HG03378 (cell line): ENCODE measurements around the gene CDK5.

ENCODE experiments used
- ATAC-seq: cut with Tn5 transposase; IDR thresholded peaks from one replicate; pipeline ENCODE4 v1.9.1; 2021; ENCODE audit warnings: mild to moderate bottlenecking, moderate library complexity; ENCODE audit not compliant: unreplicated experiment

Gene CDK5

GRCh38 chr7:151057506-151057988, at the start of gene CDK5:
CDK5 (minus strand) TSS chr7:151057897; CDS start chr7:151057848, 49 bp downstream.
- ATAC-seq, result peak; percentile 16

- ATAC-seq, result no peak
Observed at GRCh38 chr7:151104411-151105235, 46.9 kb upstream of the CDK5 start.

GRCh38 chr7:151103973-151104372, 46.3 kb upstream of the CDK5 start:
- no peak for ATAC-seq

DNA sequence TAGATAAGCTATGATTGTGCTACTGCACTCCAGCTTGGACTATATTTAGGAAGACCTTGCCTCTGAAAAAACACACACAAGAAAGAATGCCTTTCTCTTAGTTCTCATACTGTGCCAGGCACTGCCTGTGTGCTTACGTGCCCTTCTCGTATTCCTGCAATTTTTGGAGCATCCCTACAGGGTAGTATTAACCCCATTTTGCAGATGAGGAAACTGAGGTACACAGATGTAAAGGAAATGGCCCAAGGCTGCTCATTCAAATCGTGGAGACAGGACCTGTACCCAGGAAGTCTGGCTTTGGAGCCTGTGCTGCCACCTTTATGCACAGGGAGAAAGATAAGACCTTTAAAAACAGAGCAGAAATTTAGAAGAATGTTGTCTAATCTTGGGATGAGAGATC, 45.3 kb upstream of the CDK5 start:
- ATAC-seq, result no peak

DNA sequence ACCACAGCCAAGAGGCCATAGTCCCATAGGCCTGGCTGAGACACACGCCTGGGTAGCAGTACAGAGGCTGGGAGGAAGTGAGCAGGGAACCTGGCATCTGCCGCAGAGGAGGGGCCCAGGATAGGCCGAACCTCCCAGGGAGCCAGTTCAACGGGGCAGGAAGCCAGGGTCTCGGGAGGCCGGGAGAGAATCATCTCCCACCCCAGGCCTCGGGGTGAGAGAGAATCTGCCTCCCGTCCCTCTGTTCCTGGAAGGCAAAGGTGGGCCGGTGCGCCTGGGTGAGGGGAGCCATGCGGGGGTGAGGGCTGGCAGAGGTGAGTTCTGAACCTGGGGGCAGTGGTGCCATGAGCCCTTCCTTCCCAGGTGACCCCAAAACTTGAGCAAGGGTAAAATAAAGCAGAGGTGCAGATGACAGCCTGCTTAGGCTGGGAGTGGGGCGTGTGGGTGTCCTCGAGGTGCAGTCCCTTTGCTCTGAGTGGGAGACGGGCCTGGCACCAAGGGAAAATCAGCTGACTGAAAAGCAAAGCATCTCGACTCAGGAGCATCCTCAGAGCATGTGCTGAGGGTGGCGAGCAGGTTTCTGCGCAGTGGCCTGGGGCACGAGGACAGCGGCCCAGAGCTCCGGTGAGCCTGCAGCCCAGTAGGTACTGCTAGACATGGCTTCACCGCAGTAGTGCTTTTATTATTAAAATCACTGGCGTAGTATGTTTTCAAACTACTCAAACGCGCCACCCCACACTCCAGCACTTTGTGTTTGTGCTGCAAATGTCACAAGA, 44.1 kb upstream of the CDK5 start:
- ATAC-seq, result no peak

DNA sequence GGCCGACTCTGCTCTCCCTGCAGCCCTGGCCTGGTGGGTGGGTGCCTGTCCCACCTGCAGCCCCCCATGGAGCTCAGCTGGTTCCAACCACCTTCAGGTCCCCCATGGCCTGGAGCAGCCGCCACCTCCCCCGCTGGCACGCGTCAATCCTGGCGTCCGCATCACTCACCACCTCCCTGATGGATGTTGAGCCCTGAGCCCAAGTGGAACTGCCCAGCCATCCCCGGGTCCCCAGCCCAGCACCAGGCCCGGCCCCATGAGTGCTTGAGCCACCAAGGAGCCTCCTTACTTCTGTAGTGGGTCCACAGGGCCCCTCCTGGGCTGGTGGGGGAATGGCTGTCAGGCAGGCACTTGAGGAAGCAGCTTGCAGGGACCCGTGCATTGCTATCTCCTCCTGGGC, 43.2 kb upstream of the CDK5 start:
- no peak for ATAC-seq

DNA sequence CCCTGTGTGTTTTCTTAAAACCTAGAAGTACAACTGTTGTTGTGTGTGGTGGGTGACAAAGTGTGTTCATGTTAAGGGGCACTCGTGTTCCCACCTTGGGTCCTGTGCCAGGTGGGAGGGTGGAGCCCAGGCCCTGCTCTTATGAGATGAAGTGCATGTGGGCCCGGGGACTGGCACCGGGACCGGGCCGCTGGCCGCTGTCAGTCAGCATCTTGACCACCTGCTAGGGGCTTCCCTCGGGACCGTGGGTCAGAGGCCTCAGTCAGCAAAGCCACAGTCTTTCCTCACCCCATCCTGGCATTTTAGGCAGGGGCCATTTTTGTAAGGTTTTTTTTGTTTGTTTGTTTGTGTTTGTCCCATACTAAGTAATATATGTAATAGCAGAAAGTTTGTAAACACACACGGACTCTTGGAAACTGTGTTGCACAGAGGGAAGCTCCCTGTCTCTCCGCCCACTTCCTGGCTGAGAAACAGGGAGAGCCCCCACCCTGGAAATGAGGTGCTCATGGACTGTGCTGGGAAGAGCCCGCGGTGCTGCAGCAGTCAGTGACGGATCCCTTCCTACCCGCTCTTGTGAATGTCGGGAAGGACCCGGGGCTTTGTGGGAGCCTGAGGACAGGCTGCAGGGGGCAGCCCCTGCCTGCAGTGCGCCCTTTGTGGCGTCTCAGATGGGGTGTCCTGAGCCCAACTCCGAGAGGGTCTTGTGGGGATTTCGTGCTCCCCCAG, 42.0 kb upstream of the CDK5 start:
- no peak for ATAC-seq

GRCh38 chr7:151095828-151096475, 38.3 kb upstream of the CDK5 start:
- no peak for ATAC-seq

DNA sequence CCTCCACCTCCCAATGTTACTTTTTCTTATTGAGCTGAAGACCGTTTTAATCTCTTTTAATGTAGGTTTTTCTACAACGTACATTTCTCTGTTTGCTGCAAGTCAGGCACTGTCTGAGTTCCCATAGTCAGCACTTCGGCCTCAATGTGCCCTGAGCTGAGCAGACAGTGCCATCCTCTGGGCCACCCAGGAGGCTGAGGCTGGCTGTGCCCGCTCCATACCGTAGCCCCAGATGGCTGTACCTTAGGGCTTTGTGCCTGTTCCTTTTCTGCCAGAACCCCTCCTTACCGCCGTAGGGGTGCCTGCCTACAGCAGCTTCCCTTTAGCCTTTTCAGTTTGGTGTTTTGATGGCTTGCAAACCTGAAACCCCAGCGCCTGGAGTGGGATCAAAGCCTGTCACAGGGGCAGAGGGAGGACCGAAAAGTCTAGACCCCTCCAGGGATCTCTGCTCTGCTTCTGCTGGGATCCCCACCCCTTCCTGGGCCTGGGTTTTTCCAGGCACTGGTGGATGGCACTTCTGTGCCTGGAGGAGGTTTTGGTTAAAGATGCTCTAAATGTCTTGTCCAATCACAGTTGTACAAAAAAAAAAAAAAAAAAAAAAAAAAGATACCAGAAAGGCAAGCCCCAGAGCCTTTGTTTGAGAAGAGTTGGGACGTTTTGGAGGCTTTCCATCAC, 37.6 kb upstream of the CDK5 start:
- ATAC-seq, result no peak

- ATAC-seq, result no peak
Observed at GRCh38 chr7:151094675-151095074, 37.0 kb upstream of the CDK5 start.

GRCh38 chr7:151093748-151094147, 36.1 kb upstream of the CDK5 start:
- ATAC-seq, result no peak

DNA sequence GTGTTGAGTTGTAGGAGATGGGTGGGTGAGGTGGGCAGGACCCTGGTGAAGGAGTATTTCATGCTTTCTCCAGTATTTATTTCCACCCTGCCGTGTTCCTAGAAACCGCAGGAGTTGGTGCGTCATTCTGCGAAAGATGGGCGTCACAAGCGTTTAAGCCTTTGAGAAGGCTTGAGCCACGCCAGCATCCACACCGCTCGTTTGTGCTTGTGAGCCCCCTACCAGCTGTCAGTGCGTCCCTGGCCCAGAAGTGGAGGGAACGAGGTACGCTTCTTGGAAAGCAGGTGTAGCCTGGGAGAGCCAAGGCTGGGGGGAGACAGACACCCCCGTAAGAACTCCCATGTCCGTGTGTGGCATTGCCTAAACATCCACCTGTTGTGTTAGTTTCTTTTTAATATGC, 34.3 kb upstream of the CDK5 start:
- no peak for ATAC-seq

DNA sequence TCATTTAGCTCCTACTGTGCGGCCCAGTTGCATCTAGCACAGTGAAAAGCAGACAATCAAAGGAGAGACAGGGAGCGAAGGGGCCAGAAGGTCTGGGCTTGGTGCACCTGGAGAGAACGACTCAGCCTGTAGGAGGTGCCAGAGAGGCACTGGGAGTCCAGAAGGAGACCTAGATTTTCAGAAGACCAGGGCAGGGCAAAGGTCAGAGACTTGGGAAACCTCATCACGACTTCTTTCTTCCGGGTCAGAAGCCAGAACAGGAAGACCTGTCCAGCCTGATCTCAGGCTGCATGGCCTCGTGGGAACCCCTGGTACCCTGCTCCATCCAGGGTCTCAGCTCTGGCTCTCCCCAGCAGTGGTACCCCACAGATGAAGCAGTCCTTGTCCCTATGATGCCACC, 33.7 kb upstream of the CDK5 start:
- no peak for ATAC-seq

GRCh38 chr7:151091003-151091402, 33.3 kb upstream of the CDK5 start:
- ATAC-seq, result no peak

DNA sequence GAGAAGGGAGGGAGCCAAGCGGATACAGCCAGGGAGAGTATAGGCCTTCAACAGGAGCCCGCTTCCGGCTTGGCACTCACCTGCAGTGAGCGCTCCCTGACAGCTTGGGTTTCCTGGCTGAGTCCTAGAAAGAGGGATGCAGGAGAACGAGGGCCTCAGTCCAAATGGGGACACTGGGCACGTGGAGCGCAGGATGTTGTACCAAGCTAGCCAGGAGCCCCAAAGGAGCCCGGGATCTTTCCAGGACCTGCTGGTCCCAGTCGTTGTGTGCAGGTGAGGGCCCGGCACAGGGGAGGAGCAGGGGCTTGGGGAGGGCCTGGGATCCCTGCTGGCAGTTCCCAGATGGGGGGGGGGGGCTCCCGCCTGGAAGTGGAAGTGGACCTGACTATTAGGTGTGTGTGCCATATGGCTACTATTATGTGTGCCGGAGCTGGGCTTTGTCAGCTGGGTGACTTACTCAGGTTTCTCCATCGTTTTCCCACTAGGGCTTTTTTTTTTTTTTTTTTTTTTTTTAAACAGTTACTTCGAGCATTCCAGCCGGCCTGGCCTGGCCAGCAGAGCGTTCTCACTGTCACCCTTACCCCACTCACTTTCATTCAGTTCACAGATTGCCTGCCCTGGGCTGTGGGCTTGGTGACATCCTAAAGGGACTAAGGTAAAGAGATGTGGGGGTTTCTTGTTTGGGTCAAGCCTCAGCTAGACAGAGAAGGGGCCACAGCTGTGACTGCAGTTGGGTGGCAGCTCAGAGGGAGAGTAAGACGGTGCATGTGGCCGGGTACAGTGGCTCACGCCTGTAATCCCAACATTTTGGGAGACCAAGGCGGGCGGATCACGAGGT, 32.4 kb upstream of the CDK5 start:
- ATAC-seq, result no peak

- no peak for ATAC-seq
Observed at GRCh38 chr7:151088856-151089699, 31.4 kb upstream of the CDK5 start.

DNA sequence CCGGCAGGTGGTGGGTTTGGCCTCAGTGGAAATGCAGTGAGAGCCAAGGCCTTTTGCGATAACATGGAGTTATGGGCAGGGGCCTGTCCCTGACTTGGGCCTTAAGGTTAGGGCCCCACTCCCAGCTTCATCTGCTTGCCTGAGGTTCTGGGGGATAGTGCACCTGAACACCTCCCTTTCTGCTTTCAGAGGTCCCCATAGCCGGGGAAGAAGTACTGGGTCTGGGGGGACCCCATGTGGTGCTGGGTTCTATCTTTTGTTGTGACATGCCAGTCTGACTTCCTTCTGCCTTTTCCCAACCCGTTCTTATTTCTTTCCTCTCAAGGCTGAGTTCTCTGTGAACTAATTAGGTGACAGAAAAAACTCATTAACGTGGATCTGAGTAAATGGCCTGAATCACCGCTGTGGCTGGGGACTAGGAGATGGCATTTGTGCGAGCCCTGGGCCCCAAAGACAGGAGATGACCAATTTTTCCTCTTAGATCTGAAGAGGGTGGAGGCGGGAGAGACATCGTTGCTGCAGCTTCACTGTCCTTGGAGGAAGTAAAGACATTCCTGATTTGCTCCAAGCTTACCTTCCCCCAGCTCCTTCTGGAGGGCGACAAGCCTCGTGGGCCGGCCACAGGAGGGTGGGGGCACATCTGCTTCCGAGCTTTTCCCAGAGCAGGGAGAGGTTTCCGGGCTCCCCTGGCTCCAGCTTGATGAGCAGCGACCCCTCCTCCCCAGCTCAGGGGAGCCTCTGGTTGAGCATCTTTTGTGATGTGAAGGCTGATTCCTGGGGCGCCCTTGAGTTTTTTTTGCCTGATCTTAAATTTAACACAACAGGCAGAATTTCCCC, 30.5 kb upstream of the CDK5 start:
- ATAC-seq, result no peak
